HCT116 (cell line): ENCODE measurements around the gene CCR5AS.

Source experiments
- ATAC-seq: fragments of 200-7000 bp; cut with Tn5 transposase; 2 replicates; pipeline ENCODE4 v1.9.1; 2020; ENCODE audit warnings: mild to moderate bottlenecking, moderate library complexity
- BruUV-seq: library from RNA; stranded (reverse); fragments of 400-500 nt; replicated peaks from 2 replicates; lab custom pipeline; 2021; lab: Mats Ljungman, UMichigan
- CTCF ChIA-PET: fragments of 300-600 bp; sonication (Branson Sonifier 250); formaldehyde crosslinking; loops from one replicate; lab custom pipeline; 2021; ENCODE audit warnings: antibody characterized with exemption; lab: Charles Lee
- POLR2A ChIA-PET: fragments of 300-600, 350-600 bp; sonication (Branson Sonifier 250); formaldehyde crosslinking; loops from one replicate; lab custom pipeline; 2021; ENCODE audit warnings: antibody characterized with exemption; lab: Charles Lee
- RAD21 ChIA-PET, 2 experiments: fragments of 300-600 bp; sonication (Branson Sonifier 250); formaldehyde crosslinking; loops; one replicate each; lab custom pipeline; 2023; ENCODE audit warnings: low total read pairs in 2 of 2; ENCODE audit not compliant: uncharacterized antibody in 2 of 2, unreplicated experiment in 2 of 2, low non-redundant PET in 1 of 2; lab: Charles Lee
- DNase-seq: peaks from one replicate; pipeline ENCODE4 v3.0.0-alpha.2; 2010; ENCODE audit warnings: low read depth, low spot score
- H2AFZ ChIP-seq: fragments of 200-600 bp; shearing (Covaris generic), sonication (generic); 2 replicates; pipeline ENCODE4 v1.6.1; 2017; ENCODE audit warnings: low read depth, mixed run types, mixed read lengths, antibody characterized with exemption, low read length; ENCODE audit not compliant: poor library complexity, severe bottlenecking
- H3K27ac ChIP-seq: 2 replicates; pipeline ENCODE4 v1.5.1; 2012; ENCODE audit warnings: low read depth, low read length
- H3K27me3 ChIP-seq: fragments of 200-600 bp; sonication (generic); 2 replicates; pipeline ENCODE4 v1.6.1; 2016; ENCODE audit warnings: mixed run types, low read length, mixed read lengths; ENCODE audit not compliant: insufficient read depth
- H3K36me3 ChIP-seq, 2 experiments: fragments of 200-500 bp in 1 of 2; fragments of 200-600 bp in 1 of 2; sonication (Bioruptor generic) in 1 of 2; sonication (generic) in 1 of 2; 2 replicates each; pipeline versions ENCODE4 v1.5.1 to v1.6.1; 2014 to 2016; ENCODE audit warnings: low read length in 2 of 2, inconsistent platforms in 1 of 2, mixed read lengths in 1 of 2, mixed run types in 1 of 2; ENCODE audit not compliant: insufficient read depth in 2 of 2, control insufficient read depth in 1 of 2
- H3K4me1 ChIP-seq, 2 experiments: fragments of 200-600 bp in 1 of 2; sonication (generic) in 1 of 2; 2 replicates each; pipeline versions ENCODE4 v1.5.1 to v1.6.1; 2012 to 2017; ENCODE audit warnings: low read length in 2 of 2, inconsistent platforms in 1 of 2, mild to moderate bottlenecking in 1 of 2, mixed read lengths in 1 of 2, mixed run types in 1 of 2, moderate library complexity in 1 of 2; ENCODE audit not compliant: insufficient read depth in 2 of 2, control insufficient read depth in 1 of 2
- H3K4me2 ChIP-seq: fragments of 200-600 bp; sonication (generic); 2 replicates; pipeline ENCODE4 v1.6.1; 2017; ENCODE audit warnings: mixed run types, low read length, mixed read lengths
- H3K4me3 ChIP-seq, 2 experiments: fragments of 200-600 bp in 1 of 2; sonication (generic) in 1 of 2; replicated peaks in 1 of 2; 2 replicates each; pipeline ENCODE4 v1.5.1; 2011 to 2016; ENCODE audit warnings: low read length in 2 of 2, control low read depth in 1 of 2, low read depth in 1 of 2, mild to moderate bottlenecking in 1 of 2, mixed read lengths in 1 of 2, mixed run types in 1 of 2
- H3K79me2 ChIP-seq: fragments of 200-600 bp; sonication (generic); 2 replicates; pipeline ENCODE4 v1.6.1; 2017; ENCODE audit warnings: mild to moderate bottlenecking, mixed run types, low read length, moderate library complexity, mixed read lengths; ENCODE audit not compliant: insufficient read depth
- H3K9ac ChIP-seq: fragments of 200-600 bp; sonication (generic); 2 replicates; pipeline ENCODE4 v1.6.1; 2016; ENCODE audit warnings: low read length, mixed read lengths
- H3K9me2 ChIP-seq: fragments of 200-600 bp; sonication (generic), shearing (Covaris generic); 2 replicates; pipeline ENCODE4 v1.6.1; 2017; ENCODE audit warnings: mixed run types, mild to moderate bottlenecking, moderate library complexity; ENCODE audit not compliant: insufficient read depth
- H3K9me3 ChIP-seq, 2 experiments: fragments of 200-500 bp in 1 of 2; fragments of 200-600 bp in 1 of 2; sonication (Bioruptor generic) in 1 of 2; sonication (generic) in 1 of 2; 2 replicates each; pipeline ENCODE4 v1.6.1; 2014 to 2017; ENCODE audit warnings: low read length in 2 of 2, mixed read lengths in 2 of 2, inconsistent platforms in 1 of 2, low read depth in 1 of 2, mild to moderate bottlenecking in 1 of 2, mixed run types in 1 of 2, moderate library complexity in 1 of 2; ENCODE audit not compliant: control insufficient read depth in 1 of 2, insufficient read depth in 1 of 2
- H4K20me1 ChIP-seq: fragments of 200-600 bp; sonication (generic), shearing (Covaris generic); 2 replicates; pipeline ENCODE4 v1.6.1; 2017; ENCODE audit warnings: mixed run types, mild to moderate bottlenecking, moderate library complexity; ENCODE audit not compliant: insufficient read depth
- ATF3 ChIP-seq: IDR thresholded peaks from 2 replicates; pipeline ENCODE4 v1.6.1; 2012
- CEBPB ChIP-seq: IDR thresholded peaks from 2 replicates; pipeline ENCODE4 v1.6.1; 2012; ENCODE audit warnings: low read depth
- CTCF ChIP-seq, 3 experiments: fragments of 200-600 bp in 1 of 3; sonication (generic) in 1 of 3; IDR thresholded peaks in 2 of 3; conservative IDR thresholded peaks in 1 of 3; 2 replicates each; pipeline ENCODE4 v1.5.1; 2012 to 2017; ENCODE audit warnings: low read depth in 2 of 3, low read length in 2 of 3, antibody characterized with exemption in 1 of 3, borderline replicate concordance in 1 of 3, control low read depth in 1 of 3, mild to moderate bottlenecking in 1 of 3, mixed read lengths in 1 of 3, mixed run types in 1 of 3, moderate library complexity in 1 of 3; ENCODE audit not compliant: insufficient read depth in 1 of 3
- EZH2 ChIP-seq: fragments of 200-600 bp; sonication (generic); IDR thresholded peaks from 2 replicates; pipeline ENCODE4 v1.6.1; 2017; ENCODE audit warnings: antibody characterized with exemption, mixed run types
- EZH2phosphoT487 ChIP-seq: fragments of 200-600 bp; IDR thresholded peaks from 2 replicates; pipeline ENCODE4 v1.6.1; 2018; ENCODE audit warnings: antibody characterized with exemption, borderline replicate concordance
- FOSL1 ChIP-seq: IDR thresholded peaks from 2 replicates; pipeline ENCODE4 v1.6.1; 2012; ENCODE audit warnings: low read depth
- MAX ChIP-seq: IDR thresholded peaks from 2 replicates; pipeline ENCODE4 v1.6.1; 2012
- POLR2A ChIP-seq: IDR thresholded peaks from 2 replicates; pipeline ENCODE4 v1.7.0; 2011; ENCODE audit warnings: borderline replicate concordance; ENCODE audit not compliant: insufficient read depth, insufficient read length; ENCODE audit errors: extremely low read depth
- POLR2AphosphoS5 ChIP-seq: IDR thresholded peaks from 2 replicates; pipeline ENCODE4 v1.6.1; 2011; ENCODE audit warnings: mild to moderate bottlenecking, low read depth, low read length, moderate library complexity
- RAD21 ChIP-seq: IDR thresholded peaks from 2 replicates; pipeline ENCODE4 v1.6.1; 2012; ENCODE audit warnings: low read depth, mild to moderate bottlenecking
- REST ChIP-seq: IDR thresholded peaks from 2 replicates; pipeline ENCODE4 v1.6.1; 2012; ENCODE audit warnings: low read depth
- TCF7L2 ChIP-seq: IDR thresholded peaks from 2 replicates; pipeline ENCODE4 v1.7.0; 2011; ENCODE audit warnings: borderline replicate concordance, inconsistent platforms; ENCODE audit not compliant: insufficient read depth, insufficient read length; ENCODE audit errors: extremely low read depth
- YY1 ChIP-seq: IDR thresholded peaks from 2 replicates; pipeline ENCODE4 v1.6.1; 2011; ENCODE audit warnings: low read length, low read depth, moderate library complexity, mild to moderate bottlenecking; ENCODE audit not compliant: insufficient replicate concordance; ENCODE audit errors: extremely low read depth
- ZBTB33 ChIP-seq: IDR thresholded peaks from 2 replicates; pipeline ENCODE4 v1.6.1; 2011; ENCODE audit warnings: mild to moderate bottlenecking, low read length, moderate library complexity; ENCODE audit not compliant: insufficient replicate concordance; ENCODE audit errors: extremely low read depth
- intact Hi-C: fragments of 100-400 bp; cut with micrococcal nuclease; formaldehyde crosslinking; loops from 2 replicates; pipeline ENCODE4 v1.10.0; 2022

Gene CCR5AS

GRCh38 chr3:46417841-46418611 lies 11.2 kb upstream of the CCR5AS start:
- ATAC-seq: no peak
- H3K27ac ChIP-seq: no peak overlapping the region
- CTCF ChIA-PET: no interaction called here
- TF ChIP-seq REST (no peak), EZH2phosphoT487 (no peak), ZBTB33 (no peak), POLR2AphosphoS5 (no peak), CEBPB (no peak), RAD21 (no peak), YY1 (no peak), EZH2 (no peak), TCF7L2 (no peak), FOSL1 (no peak), MAX (no peak), ATF3 (no peak), POLR2A (no peak), CTCF (IDR thresholded peaks at IDR 0.05 in 2 of 3, conservative IDR thresholded peaks at IDR 0.05 in 1 of 3; ENCODE audit: borderline replicate concordance in 1 of 3, insufficient read depth in 1 of 3, low read depth in 2 of 3, low read length in 2 of 3) (no peak)
- TF ChIP-seq, all 23 proteins: peak for 0
- POLR2A ChIA-PET: no interaction called here
- Histone ChIP-seq H3K4me2 (no peak overlapping the region), H3K4me1 (peaks cover 0 to 8% of the 10 kb centered on the region in 2 experiments; a peak in 2 of 4 replicates), H2AFZ (no peak overlapping the region), H3K36me3 (no peaks in the 10 kb centered on the region), H3K27me3 (no peaks in the 10 kb centered on the region), H3K9ac (no peak overlapping the region), H4K20me1 (no peaks in the 10 kb centered on the region), H3K9me3 (no peaks in the 10 kb centered on the region), H3K79me2 (no peaks in the 10 kb centered on the region), H3K9me2 (no peaks in the 10 kb centered on the region), H3K4me3 (no peak overlapping the region)
- intact Hi-C loops: no loop called here
- RAD21 ChIA-PET: no interaction called here
- no TSS peak for BruUV-seq
- DNase-seq: no peak
